PC-3 (cell line): ENCODE measurements around the gene RNF166. TPM values are rescaled to one million over a fixed set of nuclear protein-coding genes. Genes with fewer than 3 reads are reported as not detected.

Experiments
- ATAC-seq: fragments of 200-7000 bp; cut with Tn5 transposase; 2 replicates; pipeline ENCODE4 v1.9.1; 2020; ENCODE audit warnings: mild to moderate bottlenecking, moderate library complexity
- BruUV-seq: library from RNA; stranded (reverse); fragments of 400-500 nt; replicated peaks from 2 replicates; lab custom pipeline; 2021; lab: Mats Ljungman, UMichigan
- CTCF ChIA-PET: fragments of 300-600 bp; sonication (Branson Sonifier 250); formaldehyde crosslinking; loops from one replicate; lab custom pipeline; 2022; ENCODE audit warnings: antibody characterized with exemption; lab: Charles Lee
- POLR2A ChIA-PET: fragments of 300-600 bp; sonication (Branson Sonifier 250); formaldehyde crosslinking; loops from one replicate; lab custom pipeline; 2022; ENCODE audit warnings: antibody characterized with exemption; ENCODE audit not compliant: unreplicated experiment; lab: Charles Lee
- DNase-seq: peaks from one replicate; pipeline ENCODE4 v3.0.0-alpha.2; 2015
- H2AFZ ChIP-seq: fragments of 300-600 bp; sonication (generic); 2 replicates; pipeline ENCODE4 v1.6.0; 2016; ENCODE audit warnings: antibody characterized with exemption, low read length
- H3F3A ChIP-seq: fragments of 300-600 bp; sonication (generic); one replicate; pipeline ENCODE4 v1.6.0; 2017; ENCODE audit warnings: antibody characterized with exemption, low read length, control low read depth, mild to moderate bottlenecking; ENCODE audit not compliant: unreplicated experiment
- H3K27ac ChIP-seq: fragments of 300-600 bp; sonication (generic); 2 replicates; pipeline ENCODE4 v1.5.1; 2016; ENCODE audit warnings: mild to moderate bottlenecking, low read length
- H3K27me3 ChIP-seq: fragments of 300-600 bp; sonication (generic); 2 replicates; pipeline ENCODE4 v1.6.1; 2016; ENCODE audit warnings: low read length, mixed read lengths
- H3K36me3 ChIP-seq: fragments of 300-600 bp; sonication (generic); 2 replicates; pipeline ENCODE4 v1.6.1; 2016; ENCODE audit warnings: low read depth, mixed run types, low read length, mixed read lengths
- H3K4me1 ChIP-seq: fragments of 300-600 bp; sonication (generic); 2 replicates; pipeline ENCODE4 v1.5.1; 2016; ENCODE audit warnings: low read length; ENCODE audit not compliant: insufficient read depth
- H3K4me2 ChIP-seq: fragments of 300-600 bp; sonication (generic); 2 replicates; pipeline ENCODE4 v1.6.0; 2016; ENCODE audit warnings: low read length
- H3K4me3 ChIP-seq: fragments of 300-600 bp; sonication (generic); 2 replicates; pipeline ENCODE4 v1.5.1; 2016; ENCODE audit warnings: mild to moderate bottlenecking, low read length, mixed read lengths
- H3K79me2 ChIP-seq: fragments of 300-600 bp; sonication (generic); 2 replicates; pipeline ENCODE4 v1.6.1; 2017; ENCODE audit warnings: low read length, mixed read lengths
- H3K9ac ChIP-seq: fragments of 300-600 bp; sonication (generic); 2 replicates; pipeline ENCODE4 v1.6.0; 2016; ENCODE audit warnings: mild to moderate bottlenecking, low read length
- H3K9me2 ChIP-seq: fragments of 300-600 bp; sonication (generic); replicated peaks from 2 replicates; pipeline ENCODE4 v1.6.1; 2016; ENCODE audit warnings: mixed run types, low read length, mixed read lengths
- H3K9me3 ChIP-seq: fragments of 300-600 bp; sonication (generic); 2 replicates; pipeline ENCODE4 v1.6.1; 2016; ENCODE audit warnings: low read length, mixed read lengths
- H4K20me1 ChIP-seq: fragments of 300-600 bp; sonication (generic); 2 replicates; pipeline ENCODE4 v1.6.1; 2016; ENCODE audit warnings: low read length, mixed read lengths
- CTCF ChIP-seq: fragments of 300-600 bp; sonication (generic); conservative IDR thresholded peaks from 2 replicates; pipeline ENCODE4 v1.5.1; 2017; ENCODE audit warnings: antibody characterized with exemption, low read depth, mild to moderate bottlenecking, low read length
- EZH2 ChIP-seq: fragments of 300-600 bp; sonication (generic); IDR thresholded peaks from one replicate; pipeline ENCODE4 v1.6.1; 2017; ENCODE audit warnings: antibody characterized with exemption, mild to moderate bottlenecking, low read length; ENCODE audit not compliant: unreplicated experiment
- EZH2phosphoT487 ChIP-seq: fragments of 300-600 bp; sonication (generic); IDR thresholded peaks from 2 replicates; pipeline ENCODE4 v1.6.1; 2018; ENCODE audit warnings: mild to moderate bottlenecking, antibody characterized with exemption, low read length, borderline replicate concordance
- intact Hi-C: fragments of 100-400 bp; cut with micrococcal nuclease; formaldehyde crosslinking; loops from 2 replicates; pipeline ENCODE4 v1.9.0; 2023
- total RNA-seq: library from RNA; depleted of rRNA; stranded (reverse); fragments of >200 nt; gene quantifications from 2 replicates; pipeline ENCODE4 v1.2.3, GENCODE V29; 2014

RNF166 gene
- total RNA-seq, 1 experiment from 2014 or later: 28.8 TPM

- Histone ChIP-seq H3K4me1 (peaks cover 28% of the 10 kb centered on the region), H3K27ac (no peak overlapping the region), H3K27me3 (no peaks in the 10 kb centered on the region), H3K9ac (no peak overlapping the region), H3K4me3 (no peak overlapping the region), H3K4me2 (peak overlapping the region; percentile 47; the same call in 1 of the 2 replicates), H4K20me1 (peaks cover 23% of the 10 kb centered on the region; the same call in 1 of the 2 replicates), H2AFZ (no peak overlapping the region), H3K9me2 (no peaks in the 10 kb centered on the region), H3K79me2 (peaks cover 68% of the 10 kb centered on the region), H3K9me3 (no peaks in the 10 kb centered on the region), H3K36me3 (no peaks in the 10 kb centered on the region), H3F3A (no peaks in the 10 kb centered on the region)
- ATAC-seq (no peak), DNase-seq (no peak)
- intact Hi-C loops: no loop called here
- TF ChIP-seq EZH2 (no peak), CTCF (no peak), EZH2phosphoT487 (no peak)
- ChIA-PET POLR2A (no interaction called here), CTCF (interaction anchor here (1.5 kb wide), 1 partner anchor 17 kb away, joined by 8 read pairs; no protein-coding TSS in a partner anchor)
- no TSS peak for BruUV-seq
Observed at GRCh38 chr16:88754109-88754911, 48.1 kb upstream of the RNF166 start.

- H3K9me2 ChIP-seq: no peaks in the 10 kb centered on the region
- no peak overlapping the region for H2AFZ ChIP-seq
- H4K20me1 ChIP-seq: peaks cover 19% of the 10 kb centered on the region; the same call in 1 of the 2 replicates
- no TSS peak for BruUV-seq
- no peak overlapping the region for H3K27ac ChIP-seq
- ChIA-PET POLR2A (no interaction called here), CTCF (no interaction called here)
- H3K79me2 ChIP-seq: peaks cover 61% of the 10 kb centered on the region
- no peak overlapping the region for H3K4me2 ChIP-seq
- H3F3A ChIP-seq: no peaks in the 10 kb centered on the region
- TF ChIP-seq EZH2phosphoT487 (no peak), CTCF (no peak), EZH2 (no peak)
- H3K9me3 ChIP-seq: no peaks in the 10 kb centered on the region
- H3K9ac ChIP-seq: no peak overlapping the region
- ATAC-seq (no peak), DNase-seq (no peak)
- H3K27me3 ChIP-seq: no peaks in the 10 kb centered on the region
- intact Hi-C loops: no loop called here
- H3K4me1 ChIP-seq: peaks cover 23% of the 10 kb centered on the region
- no peaks in the 10 kb centered on the region for H3K36me3 ChIP-seq
- no peak overlapping the region for H3K4me3 ChIP-seq
Observed at GRCh38 chr16:88753602-88754001, 47.4 kb upstream of the RNF166 start.

DNA sequence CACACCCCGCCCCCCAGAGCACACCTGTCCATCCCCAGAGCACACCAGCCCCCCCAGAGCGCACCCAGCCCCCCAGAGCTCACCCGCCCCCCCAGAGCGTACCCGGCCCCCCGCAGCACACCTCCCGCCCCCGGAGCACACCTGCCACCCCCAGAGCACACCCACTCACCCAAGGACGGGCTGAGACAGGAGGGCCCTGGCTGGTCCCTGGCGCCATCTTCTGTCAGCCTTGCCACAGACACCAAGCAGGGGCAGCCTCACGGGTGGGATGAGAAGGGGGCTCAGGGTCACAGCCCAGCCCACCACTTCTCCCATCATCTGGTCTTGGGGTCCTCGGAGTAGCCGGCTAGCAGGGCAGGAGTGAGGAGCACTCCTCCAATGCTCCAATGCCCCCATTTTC, 47.0 kb upstream of the RNF166 start:
- H4K20me1 ChIP-seq: peaks cover 15% of the 10 kb centered on the region; the same call in 1 of the 2 replicates
- ATAC-seq (no peak), DNase-seq (no peak)
- ChIA-PET CTCF (no interaction called here), POLR2A (no interaction called here)
- H3K79me2 ChIP-seq: peaks cover 57% of the 10 kb centered on the region
- no peaks in the 10 kb centered on the region for H3K27me3 ChIP-seq
- no peak overlapping the region for H2AFZ ChIP-seq
- no peaks in the 10 kb centered on the region for H3K9me2 ChIP-seq
- BruUV-seq: no TSS peak
- no peaks in the 10 kb centered on the region for H3K36me3 ChIP-seq
- no peak overlapping the region for H3K27ac ChIP-seq
- no peak overlapping the region for H3K9ac ChIP-seq
- H3K9me3 ChIP-seq: no peaks in the 10 kb centered on the region
- no peak overlapping the region for H3K4me3 ChIP-seq
- H3K4me2 ChIP-seq: no peak overlapping the region
- intact Hi-C loops: no loop called here
- H3K4me1 ChIP-seq: peaks cover 19% of the 10 kb centered on the region
- H3F3A ChIP-seq: no peaks in the 10 kb centered on the region
- no peak for TF ChIP-seq CTCF
- no peak for TF ChIP-seq EZH2
- no peak for TF ChIP-seq EZH2phosphoT487
